ENCODE measurements around the gene SAMD3.
"Not testable (repeated sequence)": the region's sequence is repeated elsewhere in the genome, so short reads cannot be mapped to it uniquely, and the experiment has no call there.

The SAMD3 gene

GRCh38 chr6:130222775-130223174, at the start of gene SAMD3:
Gene SAMD3, minus strand, starts transcription at chr6:130222951. Its CDS starts 7,678 bp downstream, at chr6:130215273.
- DNase-seq = no peak

- no peak for DNase-seq
These were observed 47.4 kb upstream of the SAMD3 start for GRCh38 chr6:130269969-130270635.

GRCh38 chr6:130265553-130265952, 42.8 kb upstream of the SAMD3 start:
- DNase-seq = not testable (repeated sequence)

GRCh38 chr6:130262008-130262407, 39.3 kb upstream of the SAMD3 start:
- no peak for DNase-seq

GRCh38 chr6:130261558-130261957, 38.8 kb upstream of the SAMD3 start:
- not testable (repeated sequence) for DNase-seq

- DNase-seq = not testable (repeated sequence)
These were observed 38.0 kb upstream of the SAMD3 start for GRCh38 chr6:130260614-130261241.

GRCh38 chr6:130260050-130260462, 37.3 kb upstream of the SAMD3 start:
- not testable (repeated sequence) for DNase-seq

GRCh38 chr6:130259557-130259956, 36.8 kb upstream of the SAMD3 start:
- no peak for DNase-seq

- DNase-seq = no peak
These were observed 36.4 kb upstream of the SAMD3 start for GRCh38 chr6:130259140-130259539.

GRCh38 chr6:130252527-130253237, 29.9 kb upstream of the SAMD3 start:
- DNase-seq = no peak

GRCh38 chr6:130245267-130245666, 22.5 kb upstream of the SAMD3 start:
- no peak for DNase-seq

- no peak for DNase-seq
These were observed 22.0 kb upstream of the SAMD3 start for GRCh38 chr6:130244728-130245127.

- no peak for DNase-seq
These were observed 17.5 kb upstream of the SAMD3 start for GRCh38 chr6:130240232-130240631.

GRCh38 chr6:130239755-130240154, 17.0 kb upstream of the SAMD3 start:
- no peak for DNase-seq

- no peak for DNase-seq
These were observed 10.6 kb upstream of the SAMD3 start for GRCh38 chr6:130233330-130233729.

- not testable (repeated sequence) for DNase-seq
These were observed 7.8 kb upstream of the SAMD3 start for GRCh38 chr6:130230531-130230930.

GRCh38 chr6:130229645-130230044, 6.9 kb upstream of the SAMD3 start:
- DNase-seq = no peak

GRCh38 chr6:130223508-130223907, 757 bp upstream of the SAMD3 start:
- no peak for DNase-seq

GRCh38 chr6:130218134-130218533, 4.6 kb downstream of the SAMD3 start:
- DNase-seq = no peak

GRCh38 chr6:130216620-130217019, 6.1 kb downstream of the SAMD3 start:
- DNase-seq = no peak

GRCh38 chr6:130215526-130215925, 7.2 kb downstream of the SAMD3 start:
- no peak for DNase-seq

- DNase-seq = no peak
These were observed 10.4 kb downstream of the SAMD3 start for GRCh38 chr6:130212215-130212874.

- no peak for DNase-seq
These were observed 11.1 kb downstream of the SAMD3 start for GRCh38 chr6:130211691-130212090.

All from cerebellar nuclear complex (tissue), 1 donor.